GM23248 (cell line): ENCODE data around the gene RAB44.

Experiments used
- EZH2 ChIP-seq: fragments of 200-600 bp; sonication (generic); IDR thresholded peaks from 2 replicates; pipeline ENCODE4 v1.6.1; 2018; ENCODE audit warnings: antibody characterized with exemption, mild to moderate bottlenecking; ENCODE audit not compliant: insufficient read depth, poor library complexity, severe bottlenecking
- EZH2phosphoT487 ChIP-seq: fragments of 200-600 bp; sonication (generic); IDR thresholded peaks from 2 replicates; pipeline ENCODE4 v1.6.1; 2018; ENCODE audit warnings: antibody characterized with exemption, moderate library complexity, mild to moderate bottlenecking, low read depth; ENCODE audit not compliant: insufficient read depth

GRCh38 chr6:36656441-36656840 lies 41.2 kb upstream of the RAB44 start:
- TF ChIP-seq EZH2 (no peak), EZH2phosphoT487 (no peak)
